Measurements from ENCODE around the gene PPP1R12B. TPM values are rescaled to one million over a fixed set of nuclear protein-coding genes. Genes with fewer than 3 reads are reported as not detected.

PPP1R12B gene
- polyA plus RNA-seq, 1 experiment = 38.6 TPM

GRCh38 chr1:202306535-202307345, 41.8 kb upstream of the PPP1R12B start:
- DNase-seq (ENCODE audit: low read depth, low spot score) = no peak
- H3K27me3 ChIP-seq (ENCODE audit: control insufficient read depth, insufficient read depth, low read length) = peaks cover 52% of the 10 kb centered on the region
- no peak overlapping the region for H3K4me3 ChIP-seq (ENCODE audit: low read depth, low read length)
- H3K27ac ChIP-seq (ENCODE audit: low read depth, low read length) = no peak overlapping the region
- H3K9me3 ChIP-seq (ENCODE audit: control insufficient read depth, insufficient read depth, low read length) = no peaks in the 10 kb centered on the region
- CTCF ChIA-PET = interaction anchor here (0.5 to 4.5 kb wide), 3 partner anchors 9 to 117 kb away, joined by 3 to 21 read pairs (median 15); no protein-coding TSS in a partner anchor
- POLR2A ChIA-PET = no interaction called here
- TF ChIP-seq, protein P1, sequence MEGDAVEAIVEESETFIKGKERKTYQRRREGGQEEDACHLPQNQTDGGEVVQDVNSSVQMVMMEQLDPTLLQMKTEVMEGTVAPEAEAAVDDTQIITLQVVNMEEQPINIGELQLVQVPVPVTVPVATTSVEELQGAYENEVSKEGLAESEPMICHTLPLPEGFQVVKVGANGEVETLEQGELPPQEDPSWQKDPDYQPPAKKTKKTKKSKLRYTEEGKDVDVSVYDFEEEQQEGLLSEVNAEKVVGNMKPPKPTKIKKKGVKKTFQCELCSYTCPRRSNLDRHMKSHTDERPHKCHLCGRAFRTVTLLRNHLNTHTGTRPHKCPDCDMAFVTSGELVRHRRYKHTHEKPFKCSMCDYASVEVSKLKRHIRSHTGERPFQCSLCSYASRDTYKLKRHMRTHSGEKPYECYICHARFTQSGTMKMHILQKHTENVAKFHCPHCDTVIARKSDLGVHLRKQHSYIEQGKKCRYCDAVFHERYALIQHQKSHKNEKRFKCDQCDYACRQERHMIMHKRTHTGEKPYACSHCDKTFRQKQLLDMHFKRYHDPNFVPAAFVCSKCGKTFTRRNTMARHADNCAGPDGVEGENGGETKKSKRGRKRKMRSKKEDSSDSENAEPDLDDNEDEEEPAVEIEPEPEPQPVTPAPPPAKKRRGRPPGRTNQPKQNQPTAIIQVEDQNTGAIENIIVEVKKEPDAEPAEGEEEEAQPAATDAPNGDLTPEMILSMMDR (IDR thresholded peaks at IDR 0.05; ENCODE audit: low read depth, low read length) = no peak

GRCh38 chr1:202310071-202310725, 38.3 kb upstream of the PPP1R12B start:
- no peak for DNase-seq (ENCODE audit: low read depth, low spot score)
- Histone ChIP-seq H3K9me3 (ENCODE audit: control insufficient read depth, insufficient read depth, low read length) (no peaks in the 10 kb centered on the region), H3K27ac (ENCODE audit: low read depth, low read length) (no peak overlapping the region), H3K27me3 (ENCODE audit: control insufficient read depth, insufficient read depth, low read length) (peaks cover 67% of the 10 kb centered on the region), H3K4me3 (ENCODE audit: low read depth, low read length) (no peak overlapping the region)
- ChIA-PET CTCF (no interaction called here), POLR2A (no interaction called here)
- TF ChIP-seq, protein P1 (IDR thresholded peaks at IDR 0.05; ENCODE audit: low read depth, low read length) = no peak

DNA sequence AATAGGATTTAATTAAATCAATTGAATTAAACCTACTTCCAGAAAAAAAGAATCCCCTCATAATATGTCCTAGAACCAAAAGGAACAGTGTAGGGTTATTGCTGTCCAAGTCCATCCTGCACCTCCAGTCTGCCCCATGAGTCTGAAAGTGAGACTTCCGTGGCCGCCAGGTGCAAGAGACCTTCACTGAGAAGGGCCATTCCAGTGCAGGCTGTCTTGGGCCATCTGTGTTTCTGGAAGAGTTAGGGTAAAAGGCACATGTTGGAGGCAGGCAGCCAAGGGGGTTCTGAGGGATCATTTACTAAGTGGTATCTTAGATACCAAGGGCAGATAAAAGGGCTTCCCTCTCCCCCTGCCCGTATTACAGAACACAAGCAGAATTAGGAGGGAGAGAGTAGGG, 37.8 kb upstream of the PPP1R12B start:
- TF ChIP-seq, protein P1 (IDR thresholded peaks at IDR 0.05; ENCODE audit: low read depth, low read length) = no peak
- POLR2A ChIA-PET = no interaction called here
- no peaks in the 10 kb centered on the region for H3K9me3 ChIP-seq (ENCODE audit: control insufficient read depth, insufficient read depth, low read length)
- DNase-seq (ENCODE audit: low read depth, low spot score) = no peak
- H3K4me3 ChIP-seq (ENCODE audit: low read depth, low read length) = no peak overlapping the region
- CTCF ChIA-PET = no interaction called here
- peaks cover 61% of the 10 kb centered on the region for H3K27me3 ChIP-seq (ENCODE audit: control insufficient read depth, insufficient read depth, low read length)
- no peak overlapping the region for H3K27ac ChIP-seq (ENCODE audit: low read depth, low read length)

GRCh38 chr1:202311875-202312635, 36.4 kb upstream of the PPP1R12B start:
- H3K4me3 ChIP-seq (ENCODE audit: low read depth, low read length) = no peak overlapping the region
- POLR2A ChIA-PET = no interaction called here
- H3K9me3 ChIP-seq (ENCODE audit: control insufficient read depth, insufficient read depth, low read length) = no peaks in the 10 kb centered on the region
- H3K27ac ChIP-seq (ENCODE audit: low read depth, low read length) = no peak overlapping the region
- TF ChIP-seq, protein P1 (IDR thresholded peaks at IDR 0.05; ENCODE audit: low read depth, low read length) = no peak
- CTCF ChIA-PET = interaction anchor here (1.0 to 1.3 kb wide), 3 partner anchors 119 to 125 kb away, joined by 3 to 10 read pairs (median 8); partner anchors contain the start of gene LGR6
- H3K27me3 ChIP-seq (ENCODE audit: control insufficient read depth, insufficient read depth, low read length) = peaks cover 54% of the 10 kb centered on the region
- no peak for DNase-seq (ENCODE audit: low read depth, low spot score)

Measured in AG04450 (cell line).